GM12865 (cell line): ENCODE results near the gene BABAM2.
"Not testable (repeated sequence)": the region's sequence is repeated elsewhere in the genome, so short reads cannot be mapped to it uniquely, and the experiment has no call there.

ENCODE experiments used
- DNase-seq: peaks from one replicate; pipeline ENCODE4 v3.0.0; 2010; ENCODE audit warnings: low read depth
- H3K4me3 ChIP-seq: 2 replicates; pipeline ENCODE4 v1.5.1; 2011; ENCODE audit warnings: mild to moderate bottlenecking, low read depth, low read length, control low read depth
- TF ChIP-seq, protein P1 (sequence below): IDR thresholded peaks from 2 replicates; pipeline ENCODE4 v1.5.1; 2011; ENCODE audit warnings: low read length, control low read depth, low read depth, inconsistent platforms; ENCODE audit not compliant: insufficient read depth; ENCODE audit errors: missing control alignments

Gene BABAM2

DNA sequence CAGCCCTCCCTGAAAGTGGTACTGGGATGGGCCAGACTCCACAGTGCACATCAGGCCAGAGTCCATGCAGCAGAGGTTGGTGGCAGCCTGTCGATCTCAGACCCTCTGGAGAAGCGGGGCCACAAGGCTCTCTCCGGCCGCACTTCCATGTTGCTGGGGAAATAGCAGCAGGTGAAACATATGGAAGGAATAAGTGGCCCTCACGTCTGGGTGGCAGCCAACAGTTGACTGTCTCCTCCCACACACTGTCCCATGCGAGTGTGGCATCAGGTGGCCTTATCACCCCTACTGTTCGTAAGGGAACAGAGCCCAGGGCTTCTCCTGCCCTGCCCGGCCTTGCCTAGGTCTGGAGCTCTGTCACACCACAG, 444.0 kb downstream of the BABAM2 start:
- H3K4me3 ChIP-seq = no peak overlapping the region
- DNase-seq = no peak
- TF ChIP-seq, protein P1, sequence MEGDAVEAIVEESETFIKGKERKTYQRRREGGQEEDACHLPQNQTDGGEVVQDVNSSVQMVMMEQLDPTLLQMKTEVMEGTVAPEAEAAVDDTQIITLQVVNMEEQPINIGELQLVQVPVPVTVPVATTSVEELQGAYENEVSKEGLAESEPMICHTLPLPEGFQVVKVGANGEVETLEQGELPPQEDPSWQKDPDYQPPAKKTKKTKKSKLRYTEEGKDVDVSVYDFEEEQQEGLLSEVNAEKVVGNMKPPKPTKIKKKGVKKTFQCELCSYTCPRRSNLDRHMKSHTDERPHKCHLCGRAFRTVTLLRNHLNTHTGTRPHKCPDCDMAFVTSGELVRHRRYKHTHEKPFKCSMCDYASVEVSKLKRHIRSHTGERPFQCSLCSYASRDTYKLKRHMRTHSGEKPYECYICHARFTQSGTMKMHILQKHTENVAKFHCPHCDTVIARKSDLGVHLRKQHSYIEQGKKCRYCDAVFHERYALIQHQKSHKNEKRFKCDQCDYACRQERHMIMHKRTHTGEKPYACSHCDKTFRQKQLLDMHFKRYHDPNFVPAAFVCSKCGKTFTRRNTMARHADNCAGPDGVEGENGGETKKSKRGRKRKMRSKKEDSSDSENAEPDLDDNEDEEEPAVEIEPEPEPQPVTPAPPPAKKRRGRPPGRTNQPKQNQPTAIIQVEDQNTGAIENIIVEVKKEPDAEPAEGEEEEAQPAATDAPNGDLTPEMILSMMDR = no peak

DNA sequence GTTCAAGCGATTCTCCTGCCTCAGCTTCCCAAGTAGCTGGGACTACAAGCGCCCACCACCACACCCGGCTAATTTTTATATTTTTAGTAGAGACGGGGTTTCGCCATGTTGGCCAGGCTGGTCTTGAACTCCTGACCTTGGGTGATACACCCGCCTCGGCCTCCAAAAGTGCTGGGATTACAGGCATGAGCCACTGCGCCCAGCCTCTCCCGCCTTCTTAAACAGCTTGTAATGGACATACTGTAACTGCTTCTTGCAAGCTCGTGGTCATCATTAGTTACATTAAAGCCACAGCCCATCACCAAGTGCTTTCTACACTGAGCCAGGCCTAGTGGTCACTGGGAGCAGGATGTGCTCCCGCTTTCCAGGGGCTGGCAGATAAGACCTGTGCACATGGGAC, 444.7 kb downstream of the BABAM2 start:
- not testable (repeated sequence) for DNase-seq

DNA sequence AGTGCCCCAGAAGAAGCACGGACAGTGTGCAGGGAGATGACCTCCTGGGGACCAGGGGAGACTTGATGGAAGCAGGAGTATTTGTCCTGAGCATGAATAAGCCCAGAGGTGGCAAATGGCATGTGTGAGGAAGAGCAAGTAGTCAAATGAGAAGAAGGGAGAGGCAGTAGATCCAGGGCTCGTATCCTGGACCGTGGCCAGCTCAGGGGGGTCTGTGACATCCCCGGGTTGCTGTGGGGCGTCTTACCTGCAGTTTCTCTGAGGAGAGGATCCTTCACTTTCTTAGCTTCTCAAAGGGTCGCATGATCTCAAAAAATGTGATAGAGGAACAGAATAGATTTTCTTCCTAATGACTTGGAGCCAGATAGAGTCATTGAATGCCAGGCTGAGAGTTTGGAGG, 445.1 kb downstream of the BABAM2 start:
- no peak overlapping the region for H3K4me3 ChIP-seq
- TF ChIP-seq, protein P1 = no peak
- DNase-seq = no peak

More for the DNA sequence above, 444.7 kb downstream of the BABAM2 start:
- H3K4me3 ChIP-seq = not testable (repeated sequence)

DNA sequence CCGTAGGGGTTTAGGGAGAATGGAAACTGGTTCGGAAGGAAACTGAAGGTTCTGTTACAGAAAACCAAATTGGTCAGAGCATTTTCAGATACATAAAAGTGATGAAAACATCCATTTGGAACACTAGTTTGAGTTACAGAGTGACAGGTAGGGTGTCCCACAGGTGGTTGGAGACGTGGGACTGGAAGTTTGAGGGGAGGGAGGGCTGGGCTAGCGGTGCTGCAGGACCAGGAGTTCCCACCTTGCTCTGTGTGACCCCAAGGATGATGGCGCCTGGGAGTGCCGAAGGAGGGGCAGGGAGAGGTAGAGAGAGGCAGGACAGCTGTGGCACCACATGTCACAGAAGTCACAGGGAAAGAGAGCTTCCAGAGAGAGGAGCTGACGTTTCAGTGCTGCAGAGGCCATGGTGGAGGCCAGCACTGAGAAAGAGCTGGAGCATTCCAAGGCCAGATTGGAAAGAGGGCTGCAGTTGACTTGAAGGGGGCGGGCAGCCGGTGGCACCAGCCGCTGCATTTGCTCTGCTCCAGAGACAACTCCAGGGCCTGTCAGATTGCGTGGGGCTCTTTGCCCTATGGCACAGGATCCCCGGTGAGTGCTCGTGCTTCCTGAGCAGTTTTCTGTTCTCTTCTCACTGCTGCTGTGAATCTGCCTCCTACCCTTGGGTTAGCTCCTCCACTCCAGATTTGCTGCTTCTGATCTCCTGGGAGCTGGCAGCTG, 445.9 kb downstream of the BABAM2 start:
- TF ChIP-seq, protein P1 = no peak
- H3K4me3 ChIP-seq = no peak overlapping the region
- DNase-seq = no peak

DNA sequence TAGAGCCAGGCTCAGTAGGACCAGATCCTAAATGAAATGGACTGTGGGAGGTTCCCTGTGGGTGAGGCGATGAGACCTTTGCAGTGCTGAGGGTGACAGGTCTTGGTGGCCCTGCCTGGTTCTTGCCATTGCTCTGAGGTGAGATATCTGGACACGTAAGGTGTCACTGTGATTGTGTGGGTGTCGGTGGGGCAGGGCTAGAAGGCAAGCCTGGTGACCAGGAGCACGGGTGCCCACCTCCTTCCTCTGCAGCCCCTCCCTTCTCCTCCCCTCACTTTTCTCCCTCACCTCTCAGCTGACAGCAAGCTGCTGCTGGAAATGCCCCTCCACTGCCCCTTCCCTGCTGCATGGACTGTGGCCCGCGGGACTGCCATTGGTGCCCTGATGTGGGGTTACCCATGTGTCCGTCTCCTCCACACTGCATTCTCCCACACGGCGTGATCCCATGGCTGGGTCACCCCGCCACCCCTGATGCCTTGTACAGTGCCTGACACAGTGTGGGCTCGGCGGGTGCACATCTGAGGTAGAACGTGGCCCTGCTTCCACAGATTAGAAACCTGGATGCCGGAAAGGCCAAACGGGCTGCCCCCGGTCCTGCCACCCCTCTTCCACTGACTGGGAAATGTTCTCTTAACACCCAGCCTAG, 446.6 kb downstream of the BABAM2 start:
- TF ChIP-seq, protein P1 = no peak
- no peak for DNase-seq
- no peak overlapping the region for H3K4me3 ChIP-seq

DNA sequence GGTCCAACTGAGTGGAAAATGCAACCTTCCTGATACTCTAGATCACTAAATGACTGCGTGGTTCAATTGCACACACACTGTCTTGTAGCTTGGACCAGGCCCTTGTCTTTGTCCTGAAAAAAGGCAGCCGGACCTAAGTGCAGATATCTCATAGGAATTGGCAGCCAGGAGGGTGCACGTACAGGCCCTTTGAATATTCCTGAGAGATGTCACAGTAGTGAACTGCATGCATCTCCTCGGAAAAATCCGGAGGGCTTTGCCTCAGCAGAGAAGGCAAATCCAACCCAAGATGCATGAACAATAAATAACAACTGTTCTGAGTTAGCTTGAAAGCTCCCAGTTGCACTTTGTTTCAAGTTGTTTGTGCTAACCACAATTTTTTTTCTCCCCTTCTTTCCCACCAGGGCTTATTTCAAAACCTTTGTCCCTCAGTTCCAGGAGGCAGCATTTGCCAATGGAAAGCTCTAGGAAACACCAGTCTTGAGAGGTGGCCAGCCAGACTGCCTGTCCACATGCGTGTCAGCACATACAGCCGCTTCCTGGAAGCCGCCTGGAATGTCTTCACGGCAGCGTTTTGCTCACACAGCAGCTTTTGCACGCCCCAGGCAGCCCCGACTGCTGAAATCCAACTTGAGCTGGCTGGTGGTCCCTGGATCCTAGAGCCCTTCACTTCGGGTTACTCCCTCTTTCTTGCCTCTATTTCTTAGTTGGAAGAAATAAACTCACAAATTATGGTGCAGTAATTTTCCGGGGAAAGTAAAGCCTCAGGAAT, 447.7 kb downstream of the BABAM2 start:
- TF ChIP-seq, protein P1 = no peak
- no peak overlapping the region for H3K4me3 ChIP-seq
- DNase-seq = no peak

DNA sequence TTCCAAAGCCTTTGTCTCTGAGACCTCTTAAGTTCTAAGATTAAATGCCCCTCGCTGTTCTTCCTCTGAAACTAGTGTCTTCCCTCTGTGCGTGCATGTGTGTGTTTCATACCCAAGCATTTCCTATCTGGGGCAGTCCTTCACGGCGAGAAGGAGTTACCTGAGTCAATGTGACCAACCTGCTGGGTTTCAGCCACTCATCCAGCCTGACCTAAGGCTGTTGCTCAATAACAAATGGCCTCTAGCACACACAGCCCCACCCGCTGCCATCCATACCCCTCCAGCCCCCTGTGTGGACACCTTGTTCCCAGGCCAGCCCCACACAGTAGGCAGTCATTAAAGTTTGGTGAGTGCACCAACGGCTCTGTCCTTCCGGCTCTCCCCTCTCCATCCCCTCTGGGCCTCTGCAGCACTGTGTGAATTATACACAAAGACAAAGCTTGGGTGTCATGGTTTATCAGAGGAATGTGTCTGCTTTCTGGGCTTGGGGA, 448.3 kb downstream of the BABAM2 start:
- TF ChIP-seq, protein P1 = no peak
- H3K4me3 ChIP-seq = no peak overlapping the region
- DNase-seq = no peak
